Esophagus squamous epithelium (tissue), 4 donors: ENCODE measurements around the gene CGB3.

Source experiments
- CTCF ChIP-seq, 6 experiments: fragments of 450-650 bp in 4 of 6; fragments of 200-600 bp in 2 of 6; sonication (generic) in 2 of 6; IDR thresholded peaks; one replicate each; pipeline ENCODE4 v1.5.1; 2016 to 2019; ENCODE audit warnings: antibody characterized with exemption in 6 of 6, mild to moderate bottlenecking in 4 of 6, moderate library complexity in 4 of 6
- POLR2A ChIP-seq, 4 donors: fragments of 450-650 bp; IDR thresholded peaks; one replicate each; pipeline ENCODE4 v1.6.1; 2017; ENCODE audit warnings: antibody characterized with exemption in 4 of 4, mild to moderate bottlenecking in 4 of 4, moderate library complexity in 3 of 4

GRCh38 chr19:49014123-49014869 lies 9.8 kb downstream of the CGB3 start:
- no peak for TF ChIP-seq CTCF (IDR thresholded peaks at IDR 0.05)
- no peak for TF ChIP-seq POLR2A (IDR thresholded peaks at IDR 0.05)
